Peyer's patch (tissue), 4 donors: ENCODE measurements around the gene DACH1. TPM values are rescaled to one million over a fixed set of nuclear protein-coding genes. Genes with fewer than 3 reads are reported as not detected.

Experiments
- DNase-seq, 3 donors: peaks; one replicate each; pipeline ENCODE4 v3.0.0-alpha.2; 2017 to 2019
- H3K27ac ChIP-seq, 4 donors: fragments of 200-600 bp; sonication (generic); one replicate each; pipeline ENCODE4 v1.5.1; 2016 to 2019
- H3K27me3 ChIP-seq, 2 donors: fragments of 200-600 bp; sonication (generic); one replicate each; pipeline ENCODE4 v1.5.1; 2019
- H3K36me3 ChIP-seq, 3 donors: fragments of 200-600 bp; sonication (generic); one replicate each; pipeline ENCODE4 v1.5.1; 2016 to 2019
- H3K4me1 ChIP-seq, 4 donors: fragments of 200-600 bp; sonication (generic); one replicate each; pipeline ENCODE4 v1.5.1; 2016 to 2019
- H3K4me3 ChIP-seq, 4 donors: fragments of 200-600 bp; sonication (generic); 1 replicate in 3 of 4; 2 replicates in 1 of 4; pipeline ENCODE4 v1.5.1; 2016 to 2019; ENCODE audit warnings: mild to moderate bottlenecking in 1 of 4
- H3K9me3 ChIP-seq, 4 donors: fragments of 200-600 bp; sonication (generic); one replicate each; pipeline ENCODE4 v1.5.1; 2016 to 2019; ENCODE audit warnings: mild to moderate bottlenecking in 1 of 4
- CTCF ChIP-seq, 6 experiments: fragments of 450-650 bp in 4 of 6; fragments of 200-600 bp in 2 of 6; sonication (generic) in 1 of 6; IDR thresholded peaks; one replicate each; pipeline ENCODE4 v1.5.1; 2017 to 2019; ENCODE audit warnings: antibody characterized with exemption in 6 of 6, mild to moderate bottlenecking in 3 of 6, moderate library complexity in 1 of 6
- POLR2A ChIP-seq, 2 donors: fragments of 450-650 bp; IDR thresholded peaks; one replicate each; pipeline ENCODE4 v1.5.1; 2017; ENCODE audit warnings: antibody characterized with exemption in 2 of 2, mild to moderate bottlenecking in 2 of 2, moderate library complexity in 2 of 2
- total RNA-seq, 4 donors: library from RNA; depleted of rRNA; stranded (reverse); fragments of >200 nt; gene quantifications; one replicate each; pipeline ENCODE4 v1.1.0, GENCODE V29; 2016

The DACH1 gene
- total RNA-seq, 4 donors from 2014 or later: 15.2 to 63.5 (median 24.4) TPM

GRCh38 chr13:71577127-71577526 lies 289.9 kb downstream of the DACH1 start:
- no peak overlapping the region for H3K27ac ChIP-seq
- H3K4me3 ChIP-seq: no peak overlapping the region

GRCh38 chr13:71576571-71576970 lies 290.4 kb downstream of the DACH1 start:
- no peak for DNase-seq
- no peak for TF ChIP-seq POLR2A (IDR thresholded peaks at IDR 0.05)
- no peak for TF ChIP-seq CTCF (IDR thresholded peaks at IDR 0.05)
- Histone ChIP-seq H3K4me1 (no peaks in the 10 kb centered on the region), H3K4me3 (no peak overlapping the region), H3K27ac (no peak overlapping the region), H3K36me3 (no peaks in the 10 kb centered on the region), H3K9me3 (no peaks in the 10 kb centered on the region), H3K27me3 (no peaks in the 10 kb centered on the region)

More at GRCh38 chr13:71577127-71577526, 289.9 kb downstream of the DACH1 start:
- Histone ChIP-seq H3K27me3 (no peaks in the 10 kb centered on the region), H3K36me3 (no peaks in the 10 kb centered on the region), H3K9me3 (no peaks in the 10 kb centered on the region), H3K4me1 (no peaks in the 10 kb centered on the region)
- no peak for TF ChIP-seq CTCF (IDR thresholded peaks at IDR 0.05)
- TF ChIP-seq POLR2A (IDR thresholded peaks at IDR 0.05): no peak
- no peak for DNase-seq

- TF ChIP-seq CTCF (IDR thresholded peaks at IDR 0.05): no peak
- no peak for TF ChIP-seq POLR2A (IDR thresholded peaks at IDR 0.05)
- Histone ChIP-seq H3K9me3 (no peaks in the 10 kb centered on the region), H3K4me1 (no peaks in the 10 kb centered on the region), H3K27me3 (no peaks in the 10 kb centered on the region), H3K4me3 (no peak overlapping the region), H3K27ac (no peak overlapping the region), H3K36me3 (no peaks in the 10 kb centered on the region)
- DNase-seq: no peak
Measured at GRCh38 chr13:71546881-71547280, 320.1 kb downstream of the DACH1 start.

- no peak overlapping the region for H3K4me3 ChIP-seq
- H3K27ac ChIP-seq: no peak overlapping the region
- H3K36me3 ChIP-seq: no peaks in the 10 kb centered on the region
- H3K27me3 ChIP-seq: no peaks in the 10 kb centered on the region
- H3K4me1 ChIP-seq: no peaks in the 10 kb centered on the region
- no peaks in the 10 kb centered on the region for H3K9me3 ChIP-seq
- TF ChIP-seq POLR2A (IDR thresholded peaks at IDR 0.05): no peak
- TF ChIP-seq CTCF (IDR thresholded peaks at IDR 0.05): no peak
- DNase-seq: no peak
Measured at GRCh38 chr13:71540098-71540497, 326.9 kb downstream of the DACH1 start.

- no peaks in the 10 kb centered on the region for H3K9me3 ChIP-seq
- H3K36me3 ChIP-seq: no peaks in the 10 kb centered on the region
- no peaks in the 10 kb centered on the region for H3K4me1 ChIP-seq
- TF ChIP-seq CTCF (IDR thresholded peaks at IDR 0.05) (no peak), POLR2A (IDR thresholded peaks at IDR 0.05) (no peak)
- no peaks in the 10 kb centered on the region for H3K27me3 ChIP-seq
- no peak for DNase-seq
- H3K27ac ChIP-seq: no peak overlapping the region
- no peak overlapping the region for H3K4me3 ChIP-seq
Measured at GRCh38 chr13:71536201-71536600, 330.8 kb downstream of the DACH1 start.
